ENCODE measurements around the gene ITCH. TPM values are rescaled to one million over a fixed set of nuclear protein-coding genes. Genes with fewer than 3 reads are reported as not detected.
A peak's percentile ranks its signal among the peaks of the same experiment; 100 is the strongest.
"Not testable (repeated sequence)": the region's sequence is repeated elsewhere in the genome, so short reads cannot be mapped to it uniquely, and the experiment has no call there.

Gene ITCH
- total and polyA plus RNA-seq, 12 donors: 6.7 to 47.5 (median 39.1) TPM

DNA sequence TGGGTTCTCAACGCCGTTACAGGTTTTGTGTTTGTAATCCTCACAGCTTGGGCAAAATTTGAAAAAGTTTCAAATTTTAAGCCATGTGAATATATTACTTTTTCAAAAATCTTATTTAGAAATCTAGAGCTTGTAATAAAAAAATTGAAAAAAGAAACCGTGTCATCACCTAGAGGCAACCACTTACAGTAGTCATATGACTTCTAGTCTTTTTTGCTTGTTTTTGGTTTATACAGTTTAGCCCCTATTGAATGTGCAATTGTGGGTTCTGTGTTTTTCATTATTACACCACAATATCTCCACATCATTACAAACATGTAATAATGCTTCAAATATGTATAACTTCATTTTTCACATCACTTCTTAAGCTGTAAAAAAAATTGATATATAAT is 154.0 kb downstream of the ITCH start:
- WGBS, 2 donors: 0 to 1% methylated on average over 3 of the region's 3 CpGs
- intact Hi-C loops (cut with DNase I): loop anchor here in 2 of 10 donors (5.0 to 10.0 kb wide), 2 partner anchors 205 to 662 kb away; no protein-coding TSS in a partner anchor
- peaks cover 0 to 80% (median 43%) of the 10 kb centered on the region in 9 donors for H3K4me1 ChIP-seq

DNA sequence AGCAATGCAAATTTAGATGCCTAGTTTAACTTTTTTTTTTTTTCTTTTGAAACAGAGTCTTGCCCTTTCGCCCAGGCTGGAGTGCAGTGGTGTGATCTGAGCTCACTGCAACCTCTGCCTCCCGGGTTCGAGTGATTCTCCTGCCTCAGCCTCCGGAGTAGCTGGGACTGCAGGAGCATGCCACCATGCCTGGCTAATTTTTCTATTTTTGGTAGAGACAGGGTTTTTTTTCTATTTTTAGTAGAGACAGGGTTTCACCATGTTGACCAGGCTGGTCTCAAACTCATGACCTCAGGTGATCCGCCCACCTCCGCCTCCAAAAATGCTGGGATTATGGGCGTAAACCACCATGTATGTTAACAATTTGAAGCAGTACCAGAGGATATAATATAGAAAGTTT is 155.8 kb downstream of the ITCH start:
- not testable (repeated sequence) for H3K9me3 ChIP-seq, H3K27ac ChIP-seq, H3K27me3 ChIP-seq, ATAC-seq, DNase-seq, H3K4me3 ChIP-seq
- Histone ChIP-seq H3K4me1 (peaks cover 4 to 86% (median 56%) of the 10 kb centered on the region in 9 donors), H3K36me3 (peaks cover 0 to 35% (median 8%) of the 10 kb centered on the region in 9 donors)
- 89 to 93% methylated on average over 7 of the region's 7 CpGs for WGBS, 2 donors
- intact Hi-C loops (cut with DNase I): loop anchor here in 2 of 10 donors (5.0 to 10.0 kb wide), 2 partner anchors 207 to 664 kb away; no protein-coding TSS in a partner anchor

More for the DNA sequence above, 154.0 kb downstream of the ITCH start:
- Histone ChIP-seq H3K27ac (peak overlapping the region in 9 of 10 donors; percentile 85 to 98 (median 96)), H3K27me3 (no peaks in the 10 kb centered on the region), H3K4me3 (peak overlapping the region; percentile 48 to 92 (median 74)), H3K36me3 (peaks cover 0 to 40% (median 8%) of the 10 kb centered on the region in 9 donors), H3K9me3 (no peaks in the 10 kb centered on the region)
- ATAC-seq (no peak), DNase-seq (no peak)
- TF ChIP-seq, protein P1, sequence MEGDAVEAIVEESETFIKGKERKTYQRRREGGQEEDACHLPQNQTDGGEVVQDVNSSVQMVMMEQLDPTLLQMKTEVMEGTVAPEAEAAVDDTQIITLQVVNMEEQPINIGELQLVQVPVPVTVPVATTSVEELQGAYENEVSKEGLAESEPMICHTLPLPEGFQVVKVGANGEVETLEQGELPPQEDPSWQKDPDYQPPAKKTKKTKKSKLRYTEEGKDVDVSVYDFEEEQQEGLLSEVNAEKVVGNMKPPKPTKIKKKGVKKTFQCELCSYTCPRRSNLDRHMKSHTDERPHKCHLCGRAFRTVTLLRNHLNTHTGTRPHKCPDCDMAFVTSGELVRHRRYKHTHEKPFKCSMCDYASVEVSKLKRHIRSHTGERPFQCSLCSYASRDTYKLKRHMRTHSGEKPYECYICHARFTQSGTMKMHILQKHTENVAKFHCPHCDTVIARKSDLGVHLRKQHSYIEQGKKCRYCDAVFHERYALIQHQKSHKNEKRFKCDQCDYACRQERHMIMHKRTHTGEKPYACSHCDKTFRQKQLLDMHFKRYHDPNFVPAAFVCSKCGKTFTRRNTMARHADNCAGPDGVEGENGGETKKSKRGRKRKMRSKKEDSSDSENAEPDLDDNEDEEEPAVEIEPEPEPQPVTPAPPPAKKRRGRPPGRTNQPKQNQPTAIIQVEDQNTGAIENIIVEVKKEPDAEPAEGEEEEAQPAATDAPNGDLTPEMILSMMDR (IDR thresholded peaks at IDR 0.05): no peak

DNA sequence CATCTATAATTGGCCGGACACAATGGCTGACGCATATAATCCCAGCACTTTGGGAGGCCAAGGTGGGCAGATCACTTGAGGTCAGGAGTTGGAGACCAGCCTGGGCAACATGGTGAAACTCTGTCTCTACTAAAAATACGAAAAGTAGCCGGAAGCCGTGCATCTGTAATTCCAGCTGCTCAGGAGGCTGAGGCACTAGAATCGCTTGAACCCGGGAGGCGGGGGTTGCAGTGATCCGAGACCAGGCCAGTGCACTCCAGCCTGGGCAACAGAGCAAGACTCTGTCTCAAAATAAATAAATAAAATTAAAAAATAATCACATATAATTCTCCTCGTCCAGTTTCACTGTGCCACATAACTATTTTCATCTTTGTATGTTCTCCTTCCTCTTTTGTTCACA is 156.8 kb downstream of the ITCH start:
- H3K4me1 ChIP-seq: peaks cover 4 to 87% (median 61%) of the 10 kb centered on the region in 9 donors
- WGBS, 2 donors: 90 to 92% methylated on average over 10 of the region's 10 CpGs
- intact Hi-C loops (cut with DNase I): loop anchor here in 7 of 10 donors (5.0 to 10.0 kb wide), 5 partner anchors 205 to 665 kb away; no protein-coding TSS in a partner anchor

DNA sequence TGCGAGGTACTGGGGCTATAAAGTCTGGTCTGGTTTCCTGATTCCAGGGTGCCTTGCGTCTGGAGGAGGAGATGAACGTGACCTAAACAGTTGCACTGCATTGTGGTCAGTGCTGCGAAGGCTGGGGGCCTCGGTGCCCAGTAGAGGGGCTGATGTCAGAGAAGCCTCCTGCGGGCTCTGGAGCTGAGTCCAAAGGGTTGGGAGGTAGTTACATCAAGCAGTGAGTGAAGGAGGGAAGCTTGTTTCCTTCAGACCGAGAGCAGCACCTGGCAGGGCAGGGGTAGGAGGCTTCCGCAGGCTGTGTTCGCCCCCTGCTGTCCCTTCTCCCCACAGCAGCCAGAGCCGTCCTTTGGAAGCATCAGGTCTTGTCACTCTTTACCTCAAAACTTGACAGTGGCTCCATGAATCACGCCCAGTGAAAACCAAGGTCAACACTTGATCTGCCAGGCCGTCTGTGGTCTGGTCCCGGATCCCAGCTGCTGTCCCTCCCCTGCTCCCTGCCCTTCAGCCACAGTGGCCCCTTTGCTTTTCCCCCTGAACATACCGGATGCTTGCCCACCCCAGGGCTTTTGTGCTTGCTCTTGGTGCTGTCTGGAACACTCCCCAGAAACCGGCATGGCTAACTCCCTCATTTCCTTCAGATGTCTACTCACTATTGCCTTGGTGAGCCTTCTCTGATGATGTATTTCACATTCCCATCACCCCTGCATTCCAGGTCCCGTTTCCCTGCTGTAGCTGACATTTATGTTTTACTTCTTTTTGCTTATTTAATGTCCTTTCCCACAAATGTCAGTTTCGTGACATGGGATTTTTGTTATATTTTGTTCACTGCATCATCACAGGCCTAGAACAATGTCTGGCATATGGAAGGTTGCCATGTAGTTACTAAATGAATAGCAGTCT is 160.1 kb downstream of the ITCH start:
- H3K27ac ChIP-seq: peak overlapping the region in 6 of 10 donors; percentile 7 to 57 (median 38)
- H3K4me3 ChIP-seq: no peak overlapping the region
- intact Hi-C loops (cut with DNase I): loop anchor here in 6 of 10 donors (5.0 to 10.0 kb wide), 4 partner anchors 208 to 331 kb away; no protein-coding TSS in a partner anchor
- H3K27me3 ChIP-seq: no peaks in the 10 kb centered on the region
- TF ChIP-seq, protein P1 (IDR thresholded peaks at IDR 0.05): peak in 8 of 9 donors; percentile 21 to 63 (median 52)
- H3K9me3 ChIP-seq: no peaks in the 10 kb centered on the region
- DNase-seq: no peak
- ATAC-seq: peak in 7 of 8 donors; percentile 12 to 57 (median 36)
- 54 to 57% methylated on average over 17 of the region's 17 CpGs for WGBS, 2 donors
- H3K36me3 ChIP-seq: peaks cover 0 to 72% (median 22%) of the 10 kb centered on the region in 9 donors
- H3K4me1 ChIP-seq: peaks cover 13 to 89% (median 60%) of the 10 kb centered on the region in 9 donors

More for the DNA sequence above, 156.8 kb downstream of the ITCH start:
- DNase-seq, H3K9me3 ChIP-seq, ATAC-seq, H3K27ac ChIP-seq, H3K27me3 ChIP-seq, H3K4me3 ChIP-seq: not testable (repeated sequence)
- peaks cover 0 to 42% (median 8%) of the 10 kb centered on the region in 9 donors for H3K36me3 ChIP-seq

DNA sequence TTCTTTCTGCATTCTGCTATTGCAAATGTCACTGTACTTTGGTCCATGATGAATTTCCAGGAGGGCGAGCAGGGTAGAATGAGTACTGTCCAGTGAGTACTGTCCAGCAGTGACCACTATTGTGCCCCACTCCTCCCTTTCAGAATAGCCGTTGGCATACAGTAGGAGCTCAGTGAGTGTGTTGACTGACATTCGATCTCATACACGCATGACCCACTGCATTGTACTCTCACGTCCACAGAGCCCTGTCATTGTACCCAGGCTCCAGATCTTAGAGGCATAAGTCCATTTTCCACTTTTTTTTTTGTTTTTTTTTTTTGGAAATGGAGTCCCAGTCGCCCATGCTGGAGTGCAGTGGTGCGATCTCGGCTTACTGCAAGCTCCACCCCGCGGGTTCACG is 161.4 kb downstream of the ITCH start:
- WGBS, 2 donors: 90 to 95% methylated on average over 11 of the region's 11 CpGs
- TF ChIP-seq, protein P1 (IDR thresholded peaks at IDR 0.05): no peak
- ATAC-seq (no peak), DNase-seq (no peak)
- H3K4me3 ChIP-seq: no peak overlapping the region
- H3K27me3 ChIP-seq: no peaks in the 10 kb centered on the region
- H3K36me3 ChIP-seq: peaks cover 0 to 72% (median 18%) of the 10 kb centered on the region in 9 donors
- H3K4me1 ChIP-seq: peaks cover 16 to 89% (median 52%) of the 10 kb centered on the region in 9 donors
- peak overlapping the region in 2 of 10 donors; percentile 33 to 57 for H3K27ac ChIP-seq
- no peaks in the 10 kb centered on the region for H3K9me3 ChIP-seq
- intact Hi-C loops (cut with DNase I): loop anchor here in 6 of 10 donors (5.0 to 10.0 kb wide), 4 partner anchors 210 to 332 kb away; no protein-coding TSS in a partner anchor
